Measurements from ENCODE around the gene NTM.

NTM gene

GRCh38 chr11:131465746-131466145 is 95.3 kb downstream of the NTM start (continued):
- TF ChIP-seq ZNF398 (tag by site-specific recombination; IDR thresholded peaks at IDR 0.05) (no peak), REPIN1 (tag by site-specific recombination; IDR thresholded peaks at IDR 0.05; ENCODE audit: low read depth) (no peak), ZNF10 (tag by site-specific recombination; IDR thresholded peaks at IDR 0.05) (no peak), ZNF155 (tag by site-specific recombination; IDR thresholded peaks at IDR 0.05) (no peak), ZNF140 (tag by site-specific recombination; IDR thresholded peaks at IDR 0.05) (no peak), ZNF202 (tag by site-specific recombination; IDR thresholded peaks at IDR 0.05; ENCODE audit: borderline replicate concordance) (no peak), ZNF624 (tag by site-specific recombination; IDR thresholded peaks at IDR 0.05) (no peak)

- Histone ChIP-seq H3K27ac (ENCODE audit: extremely low read depth, low read depth, low read length) (no peak overlapping the region), H3K9me3 (ENCODE audit: control insufficient read depth, insufficient read depth, low read depth, low read length) (no peaks in the 10 kb centered on the region), H3K36me3 (ENCODE audit: control insufficient read depth in 2 of 2, insufficient read depth in 1 of 2, low read length in 2 of 2) (no peaks in the 10 kb centered on the region), H3K4me3 (ENCODE audit: low read depth, low read length) (no peak overlapping the region), H3K4me1 (ENCODE audit: control insufficient read depth, insufficient read depth, low read length) (peaks cover 2% of the 10 kb centered on the region; the same call in 1 of the 2 replicates)
- ChIA-PET CTCF (interaction anchor here (0.6 to 1.2 kb wide), 2 partner anchors 37 to 110 kb away, joined by 3 read pairs; no protein-coding TSS in a partner anchor), POLR2A (no interaction called here)
- no peak for TF ChIP-seq ZNF707 (tag by site-specific recombination; IDR thresholded peaks at IDR 0.05)
- no peak for TF ChIP-seq ZNF214 (tag by site-specific recombination; IDR thresholded peaks at IDR 0.05; ENCODE audit: borderline replicate concordance)
- TF ChIP-seq GLI2 (tag by site-specific recombination; IDR thresholded peaks at IDR 0.05; ENCODE audit: borderline replicate concordance, low read depth) = no peak
- no peak for TF ChIP-seq ZNF394 (tag by site-specific recombination; IDR thresholded peaks at IDR 0.05; ENCODE audit: borderline replicate concordance)
- TF ChIP-seq ZNF132 (tag by site-specific recombination; IDR thresholded peaks at IDR 0.05; ENCODE audit: borderline replicate concordance) = no peak
- TF ChIP-seq ZNF571 (tag by site-specific recombination; IDR thresholded peaks at IDR 0.05) = no peak
- no peak for TF ChIP-seq ZNF280C (tag by site-specific recombination; IDR thresholded peaks at IDR 0.05)
- TF ChIP-seq ZNF747 (tag by site-specific recombination; IDR thresholded peaks at IDR 0.05) = no peak
- TF ChIP-seq ZNF639 (tag by site-specific recombination; IDR thresholded peaks at IDR 0.05) = no peak
Measured at GRCh38 chr11:131467645-131468394, 97.4 kb downstream of the NTM start.

GRCh38 chr11:131468565-131468964 is 98.2 kb downstream of the NTM start:
- Histone ChIP-seq H3K27ac (ENCODE audit: extremely low read depth, low read depth, low read length) (no peak overlapping the region), H3K4me3 (ENCODE audit: low read depth, low read length) (no peak overlapping the region), H3K36me3 (ENCODE audit: control insufficient read depth in 2 of 2, insufficient read depth in 1 of 2, low read length in 2 of 2) (no peaks in the 10 kb centered on the region), H3K4me1 (ENCODE audit: control insufficient read depth, insufficient read depth, low read length) (peaks cover 2% of the 10 kb centered on the region; the same call in 1 of the 2 replicates), H3K9me3 (ENCODE audit: control insufficient read depth, insufficient read depth, low read depth, low read length) (no peaks in the 10 kb centered on the region)
- ChIA-PET CTCF (interaction anchor here (0.6 to 1.2 kb wide), 3 partner anchors 25 to 111 kb away, joined by 3 to 4 read pairs (median 3); no protein-coding TSS in a partner anchor), POLR2A (no interaction called here)
- TF ChIP-seq YY2 (tag by site-specific recombination; IDR thresholded peaks at IDR 0.05) = no peak
- TF ChIP-seq KLF10 (tag by site-specific recombination; IDR thresholded peaks at IDR 0.05) = no peak
- no peak for TF ChIP-seq ZNF670 (tag by site-specific recombination; IDR thresholded peaks at IDR 0.05; ENCODE audit: low read depth)
- TF ChIP-seq KLF9 (tag by site-specific recombination; IDR thresholded peaks at IDR 0.05; ENCODE audit: low read depth) = no peak
- no peak for TF ChIP-seq ZNF473 (tag by site-specific recombination; IDR thresholded peaks at IDR 0.05)
- no peak for TF ChIP-seq ZNF169 (tag by site-specific recombination; IDR thresholded peaks at IDR 0.05)
- no peak for TF ChIP-seq ZFP69B (tag by site-specific recombination; IDR thresholded peaks at IDR 0.05)
- no peak for TF ChIP-seq ZNF501 (tag by site-specific recombination; IDR thresholded peaks at IDR 0.05)
- no peak for TF ChIP-seq ZNF133 (tag by site-specific recombination; IDR thresholded peaks at IDR 0.05)
- TF ChIP-seq ZBTB26 (tag by site-specific recombination; optimal IDR thresholded peaks at IDR 0.05) = no peak
- TF ChIP-seq ZNF768 (tag by site-specific recombination; IDR thresholded peaks at IDR 0.05) = no peak
- TF ChIP-seq ZNF174 (tag by site-specific recombination; IDR thresholded peaks at IDR 0.05) = no peak
- TF ChIP-seq ZNF175 (tag by site-specific recombination; IDR thresholded peaks at IDR 0.05) = no peak

All from HEK293 (cell line).